Heart right ventricle (tissue), 16 donors: ENCODE data around the gene KCNS1. TPM values are rescaled to one million over a fixed set of nuclear protein-coding genes. Genes with fewer than 3 reads are reported as not detected.

Experiments
- ATAC-seq, 8 donors: fragments of 200-7000 bp; cut with Tn5 transposase; one replicate each; pipeline ENCODE4 v1.9.1; 2020; ENCODE audit warnings: mild to moderate bottlenecking in 8 of 8, moderate library complexity in 8 of 8, moderate number of reproducible peaks in 1 of 8
- DNase-seq, 2 donors: peaks; one replicate each; pipeline ENCODE4 v3.0.0-alpha.2; 2020
- H3K27ac ChIP-seq, 10 donors: fragments of 200-600 bp; sonication (generic) in 2 of 10; one replicate each; pipeline versions ENCODE4 v1.5.0 to v1.8.0; 2020 to 2022; ENCODE audit warnings: mild to moderate bottlenecking in 3 of 10
- H3K27me3 ChIP-seq, 7 donors: fragments of 200-600 bp; one replicate each; pipeline ENCODE4 v1.8.0; 2021 to 2022; ENCODE audit warnings: mild to moderate bottlenecking in 2 of 7
- H3K36me3 ChIP-seq, 9 donors: fragments of 200-600 bp; sonication (generic) in 1 of 9; one replicate each; pipeline versions ENCODE4 v1.5.0 to v1.8.0; 2020 to 2022; ENCODE audit warnings: mild to moderate bottlenecking in 2 of 9
- H3K4me1 ChIP-seq, 9 donors: fragments of 200-600 bp; sonication (generic) in 1 of 9; one replicate each; pipeline versions ENCODE4 v1.5.0 to v1.8.0; 2020 to 2022; ENCODE audit warnings: mild to moderate bottlenecking in 4 of 9
- H3K4me3 ChIP-seq, 10 donors: fragments of 200-600 bp; sonication (generic) in 2 of 10; one replicate each; pipeline versions ENCODE4 v1.5.0 to v1.8.0; 2020 to 2022; ENCODE audit warnings: mild to moderate bottlenecking in 7 of 10, moderate library complexity in 2 of 10
- H3K9me3 ChIP-seq, 11 donors: fragments of 200-600 bp in 10 of 11; sonication (generic) in 2 of 11; one replicate each; pipeline versions ENCODE4 v1.5.0 to v1.8.0; 2013 to 2022; ENCODE audit warnings: mild to moderate bottlenecking in 2 of 11, control low read depth in 1 of 11, moderate library complexity in 1 of 11
- CTCF ChIP-seq, 9 donors: fragments of 200-600 bp; sonication (generic) in 2 of 9; IDR thresholded peaks; one replicate each; pipeline versions ENCODE4 v1.5.0 to v1.8.0; 2021 to 2022; ENCODE audit warnings: antibody characterized with exemption in 9 of 9, mild to moderate bottlenecking in 5 of 9, moderate library complexity in 1 of 9
- WGBS, 2 donors: extraction: QIAGEN DNeasy Blood & Tissue Kit; methylation state at CpG; one replicate each; pipeline ENCODE4 v1.1.7; 2013; ENCODE audit warnings: inconsistent platforms in 1 of 2; 5-methylcytosine and 5-hydroxymethylcytosine counted together
- intact Hi-C, 10 donors: fragments of 100-400 bp; cut with DNase I; formaldehyde crosslinking; loops; one replicate each; pipeline versions ENCODE4 v1.11.1 to v1.14.2; 2022
- polyA plus RNA-seq, 2 donors: library from polyadenylated mRNA; stranded (reverse); fragments of 200-250 nt; gene quantifications; one replicate each; pipeline ENCODE4 v1.2.3, GENCODE V29; 2013
- total RNA-seq, 10 donors: library from RNA; stranded (reverse); fragmentation: NEBNext Ultra II Directional in 3 of 10; extraction: Animal tissue kit (Norgen Biotek cat#: 25700) in 3 of 10; gene quantifications; one replicate each; pipeline versions ENCODE4 v1.2.1 to v1.2.4, GENCODE V29; 2021 to 2023
- donor health status: Arrhythmogenic right ventricular cardiomyopathy.
- donor health status: ischemic (EF 13 %, LVEDD 7.1; RV severe dilation, severe dysfunction).
- donor health status: healthy with polysubstance abuse.
- donor health status: DM: no; HTN: yes; CAD: no.
- donor health status: DM: no; HTN: no; CAD: no.
- donor health status: ischemic (EF 25% LVEDD 6.9; RV normal size, moderate dysfunction).
- donor health status: ischemic (EF 25% LVEDD 5.7; RV mildly dilated, moderate dysfunction).
- donor health status: healthy.
- donor health status: DM: yes; HTN: yes; CAD: no.
- donor health status: Ischemic cardiomyopathy.
- donor health status: ischemic (EF 35%, LVEDD 5.7; RV mildly dilated, moderate dysfunction).
- donor health status: nonischemic (EF 11% LVEDD 7.7; RV severe dilation, severe dysfunction).
- donor health status: DM: yes; HTN: yes; CAD: no.
- donor health status: PGD.
- donor health status: ischemic (EF 29% LVEDD 5.4; RV normal size, mild dysfunction).
- donor health status: nonischemic (EF 23%, LVEDD 6.1; RV moderate dilation, normal function).

KCNS1 gene
- total and polyA plus RNA-seq, 12 donors, result 0.04 to 0.09 TPM; not detected in 10

- WGBS, 2 donors, result 78 to 80% methylated on average over 4 of the region's 4 CpGs
- Histone ChIP-seq H3K9me3 (peaks cover 0 to 4% (median 0%) of the 10 kb centered on the region in 11 donors), H3K27ac (no peak overlapping the region), H3K36me3 (no peaks in the 10 kb centered on the region), H3K4me3 (no peak overlapping the region), H3K27me3 (peaks cover 0 to 65% (median 38%) of the 10 kb centered on the region in 7 donors), H3K4me1 (no peaks in the 10 kb centered on the region)
- intact Hi-C loops, result no loop called here
- ATAC-seq (no peak), DNase-seq (no peak)
- no peak for TF ChIP-seq CTCF (IDR thresholded peaks at IDR 0.05)
Measured at GRCh38 chr20:45115829-45116228, 14.9 kb upstream of the KCNS1 start.

- H3K36me3 ChIP-seq, result no peaks in the 10 kb centered on the region
- peaks cover 0 to 61% (median 40%) of the 10 kb centered on the region in 7 donors for H3K27me3 ChIP-seq
- no peak for ATAC-seq
- intact Hi-C loops, result no loop called here
- H3K27ac ChIP-seq, result no peak overlapping the region
- no peak overlapping the region for H3K4me3 ChIP-seq
- 62 to 64% methylated on average over 3 of the region's 3 CpGs for WGBS, 2 donors
- H3K9me3 ChIP-seq, result no peaks in the 10 kb centered on the region
- DNase-seq, result no peak
- TF ChIP-seq CTCF (IDR thresholded peaks at IDR 0.05), result no peak
- H3K4me1 ChIP-seq, result no peaks in the 10 kb centered on the region
Measured at GRCh38 chr20:45115386-45115774, 14.5 kb upstream of the KCNS1 start.

- TF ChIP-seq CTCF (IDR thresholded peaks at IDR 0.05), result no peak
- DNase-seq (no peak), ATAC-seq (no peak)
- intact Hi-C loops, result loop anchor here in 1 of 10 donors (5.0 kb wide), 1 partner anchor 593 kb away; the partner anchor contains the start of gene WFDC10B
- no peaks in the 10 kb centered on the region for H3K9me3 ChIP-seq
- H3K4me1 ChIP-seq, result no peaks in the 10 kb centered on the region
- WGBS, 2 donors, result 48 to 51% methylated on average over 16 of the region's 16 CpGs
- H3K27me3 ChIP-seq, result peaks cover 0 to 57% (median 36%) of the 10 kb centered on the region in 7 donors
- H3K36me3 ChIP-seq, result no peaks in the 10 kb centered on the region
- H3K4me3 ChIP-seq, result no peak within 1 kb of the TSS
- no peak within 1 kb of the TSS for H3K27ac ChIP-seq
Measured at GRCh38 chr20:45114465-45115385, 13.8 kb upstream of the KCNS1 start, which contains the start of gene WFDC5. Gene WFDC5, minus strand, starts transcription at chr20:45115174. Its CDS starts 91 bp downstream, at chr20:45115083.

- no peaks in the 10 kb centered on the region for H3K9me3 ChIP-seq
- DNase-seq, result no peak
- H3K36me3 ChIP-seq, result no peaks in the 10 kb centered on the region
- 84 to 89% methylated on average over 3 of the region's 3 CpGs for WGBS, 2 donors
- no peaks in the 10 kb centered on the region for H3K4me1 ChIP-seq
- intact Hi-C loops, result loop anchor here in 1 of 10 donors (5.0 kb wide), 1 partner anchor 593 kb away; the partner anchor contains the start of gene WFDC10B
- TF ChIP-seq CTCF (IDR thresholded peaks at IDR 0.05), result no peak
- H3K27me3 ChIP-seq, result peaks cover 0 to 54% (median 29%) of the 10 kb centered on the region in 7 donors
- ATAC-seq, result no peak
- H3K27ac ChIP-seq, result no peak overlapping the region
- H3K4me3 ChIP-seq, result no peak overlapping the region
Measured at GRCh38 chr20:45113865-45114264, 12.9 kb upstream of the KCNS1 start.
